22Rv1 (cell line): ENCODE results near the gene OGDH.

Source experiments
- CTCF ChIP-seq: fragments of 450-650 bp; IDR thresholded peaks from 2 replicates; pipeline ENCODE4 v1.5.1; 2017; ENCODE audit warnings: mild to moderate bottlenecking
- ZFX ChIP-seq: fragments of 450-650 bp; IDR thresholded peaks from 2 replicates; pipeline ENCODE4 v1.6.1; 2017; ENCODE audit warnings: antibody characterized with exemption, borderline replicate concordance

DNA sequence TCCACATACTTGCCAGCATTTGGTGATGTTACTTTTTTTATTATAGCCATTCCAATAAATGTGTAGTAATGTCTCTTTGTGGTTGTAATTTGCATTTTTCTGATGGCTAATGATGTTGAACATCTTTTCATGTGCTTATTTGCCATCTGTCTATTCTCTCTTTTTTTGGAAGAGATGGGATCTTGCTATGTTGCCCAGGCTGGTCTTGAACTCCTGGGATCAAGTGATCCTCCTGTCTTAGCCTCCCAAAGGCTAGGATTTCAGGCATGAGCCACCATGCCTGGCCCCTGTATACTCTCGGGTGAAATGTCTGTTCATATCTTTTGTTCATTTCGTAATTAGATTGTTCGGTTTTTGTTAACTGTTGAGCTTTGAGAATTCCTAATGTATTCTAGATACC is 3.4 kb downstream of the OGDH start:
- TF ChIP-seq CTCF (no peak), ZFX (no peak)
